Effector CD8-positive, alpha-beta T cell (primary cell): ENCODE data around the gene ACSS2.
"Not testable (repeated sequence)": the region's sequence is repeated elsewhere in the genome, so short reads cannot be mapped to it uniquely, and the experiment has no call there.

Experiments used
- DNase-seq: peaks from one replicate; lab custom pipeline; 2025; lab: John Stamatoyannopoulos, UW

ACSS2 gene

GRCh38 chr20:34874094-34874654, 2.2 kb upstream of the ACSS2 start:
- DNase-seq: peak; percentile 9

GRCh38 chr20:34875642-34876405, 588 bp upstream of the ACSS2 start:
- no peak for DNase-seq

- DNase-seq: no peak
Observed at GRCh38 chr20:34880215-34880850, 3.9 kb downstream of the ACSS2 start.

GRCh38 chr20:34880971-34881370, 4.6 kb downstream of the ACSS2 start:
- DNase-seq: not testable (repeated sequence)

DNA sequence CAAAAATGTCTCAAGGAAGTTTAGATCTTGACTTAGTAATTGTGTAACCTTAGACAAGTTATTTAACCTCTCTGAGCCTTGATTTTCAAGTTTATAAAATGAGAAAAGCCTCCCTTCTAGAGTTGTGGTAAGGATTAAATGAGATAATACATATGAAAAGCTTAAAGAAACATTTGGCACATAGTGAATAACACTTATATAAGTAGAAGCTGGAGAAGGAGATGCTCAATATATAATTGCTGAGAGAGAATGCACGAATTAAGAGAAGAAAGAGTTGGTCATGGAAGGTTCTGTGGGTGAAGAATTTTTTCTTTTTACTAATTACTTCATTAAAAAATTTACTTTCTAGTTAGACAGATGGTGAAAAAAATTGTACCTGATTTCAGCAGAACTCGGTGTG, 5.3 kb downstream of the ACSS2 start:
- DNase-seq: no peak

DNA sequence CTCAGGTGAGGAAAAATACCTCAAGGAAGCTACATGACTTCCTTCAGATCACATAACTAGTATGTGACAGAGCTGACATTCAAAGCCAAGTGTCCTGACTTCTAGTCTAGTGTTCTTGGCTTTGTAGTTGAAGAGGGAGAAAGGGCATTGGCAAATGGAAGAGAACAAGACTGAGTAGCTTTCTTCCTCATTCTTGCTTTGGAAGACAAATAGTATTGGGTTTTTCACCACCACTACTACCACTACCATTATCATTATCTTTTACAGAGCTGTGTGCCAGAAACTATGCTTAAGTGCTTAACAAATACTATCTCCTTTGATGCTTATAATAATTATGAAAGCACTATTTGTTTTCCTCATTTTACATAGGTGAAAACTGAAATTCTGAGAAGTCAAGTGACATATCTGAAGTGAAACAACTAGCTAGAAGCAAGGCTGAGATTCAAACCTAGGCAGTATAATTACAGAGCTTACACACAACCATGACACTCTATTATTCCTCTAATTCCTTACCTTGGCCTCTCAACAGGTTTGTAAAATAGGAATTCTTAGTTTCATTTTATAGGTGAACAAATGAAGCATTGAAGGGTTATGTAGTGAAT, 6.8 kb downstream of the ACSS2 start:
- no peak for DNase-seq

DNA sequence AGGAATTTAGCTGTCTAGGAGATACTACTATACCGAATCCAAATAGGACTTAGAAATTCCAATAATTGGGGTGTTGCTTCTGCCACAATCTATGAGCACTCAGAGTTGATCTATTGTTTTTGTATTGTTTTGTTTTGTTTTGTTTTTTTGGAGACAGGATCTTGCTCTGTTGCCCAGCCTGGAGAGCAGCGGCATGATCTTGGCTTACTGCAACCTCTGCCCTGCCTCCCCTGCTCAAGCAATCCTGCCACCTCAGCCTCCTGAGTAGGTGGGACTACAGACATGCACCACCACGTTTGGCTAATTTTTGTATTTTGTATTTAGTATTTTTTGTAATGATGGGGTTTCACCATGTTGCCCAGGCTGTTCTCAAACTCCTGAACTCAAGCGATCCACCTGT, 7.4 kb downstream of the ACSS2 start:
- no peak for DNase-seq

DNA sequence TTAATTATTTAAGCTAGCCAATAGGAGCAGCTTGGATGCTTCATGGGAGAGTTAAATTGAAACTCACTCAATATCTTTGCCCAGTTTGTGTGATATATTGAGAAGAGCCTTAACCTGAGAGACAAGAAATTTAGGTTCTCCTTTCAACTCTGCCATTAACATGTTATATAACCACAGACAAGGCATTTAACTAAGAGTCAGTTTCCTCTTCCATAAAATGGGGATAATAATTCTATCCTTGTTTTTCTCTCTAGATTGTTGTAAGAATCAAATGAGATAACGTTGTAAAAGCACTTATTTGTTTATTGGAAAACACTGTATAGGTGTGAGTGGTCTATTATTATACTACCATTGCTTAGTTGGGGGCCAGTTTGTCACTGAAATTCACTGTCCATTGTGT, 7.8 kb downstream of the ACSS2 start:
- no peak for DNase-seq

- no peak for DNase-seq
Observed at GRCh38 chr20:34886122-34886521, 9.7 kb downstream of the ACSS2 start.

DNA sequence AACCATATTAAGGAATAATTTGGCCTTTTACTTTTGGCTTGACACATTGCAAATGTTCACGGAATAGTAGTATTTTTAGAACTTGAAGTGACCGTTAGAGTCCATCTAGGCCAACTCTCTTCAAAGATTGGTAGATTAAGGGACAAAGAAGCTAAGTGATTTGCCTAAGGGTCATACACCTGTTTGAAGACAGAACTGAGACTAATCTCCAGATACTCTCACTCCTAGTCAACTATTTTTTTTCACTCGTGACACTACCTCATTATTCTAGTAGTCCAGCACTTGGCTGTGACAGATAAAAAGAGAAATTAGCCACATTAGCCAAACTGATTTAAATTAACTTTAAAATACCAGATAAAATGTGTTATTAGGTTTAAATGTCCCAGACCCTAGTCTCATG, 10.6 kb downstream of the ACSS2 start:
- no peak for DNase-seq

DNA sequence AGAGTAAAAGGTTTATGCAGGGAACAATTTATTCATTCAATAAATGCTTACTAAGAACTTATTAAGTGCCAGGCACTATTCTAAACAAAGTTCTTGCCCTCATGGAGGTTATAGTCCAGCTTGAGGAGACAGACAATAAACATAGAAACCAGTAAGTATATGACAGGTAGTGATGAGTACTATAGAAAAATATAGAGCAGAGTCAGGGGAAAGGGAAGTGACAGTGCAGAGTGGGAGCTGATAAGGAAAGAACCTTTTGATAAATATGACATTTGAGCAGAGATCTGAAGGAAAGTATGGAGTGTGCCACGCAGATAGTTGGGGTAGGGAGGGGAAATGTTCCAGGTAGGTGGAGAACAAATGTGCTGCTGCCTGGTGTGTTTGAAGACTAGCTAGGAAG, 12.1 kb downstream of the ACSS2 start:
- no peak for DNase-seq

- no peak for DNase-seq
Observed at GRCh38 chr20:34891166-34892062, 15.0 kb downstream of the ACSS2 start.

DNA sequence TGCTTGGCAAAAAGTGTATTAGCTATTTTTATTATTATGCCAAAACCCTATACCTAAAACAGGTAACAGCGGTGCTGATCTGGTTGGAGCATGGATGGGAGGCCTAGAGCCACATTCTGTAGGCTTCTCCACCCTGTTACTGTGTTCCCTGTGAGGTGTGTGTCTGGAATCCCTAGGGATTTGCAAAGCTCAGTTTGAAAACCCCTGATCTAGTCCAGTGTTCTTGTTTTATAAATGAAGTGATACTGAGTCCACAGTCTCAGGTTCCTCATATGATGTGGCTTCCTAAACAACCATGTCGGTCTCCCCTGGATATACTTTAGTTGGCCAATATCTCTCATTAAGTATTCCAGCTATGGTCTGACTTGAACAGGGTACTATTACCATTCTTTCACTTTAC, 16.3 kb downstream of the ACSS2 start:
- DNase-seq: no peak

DNA sequence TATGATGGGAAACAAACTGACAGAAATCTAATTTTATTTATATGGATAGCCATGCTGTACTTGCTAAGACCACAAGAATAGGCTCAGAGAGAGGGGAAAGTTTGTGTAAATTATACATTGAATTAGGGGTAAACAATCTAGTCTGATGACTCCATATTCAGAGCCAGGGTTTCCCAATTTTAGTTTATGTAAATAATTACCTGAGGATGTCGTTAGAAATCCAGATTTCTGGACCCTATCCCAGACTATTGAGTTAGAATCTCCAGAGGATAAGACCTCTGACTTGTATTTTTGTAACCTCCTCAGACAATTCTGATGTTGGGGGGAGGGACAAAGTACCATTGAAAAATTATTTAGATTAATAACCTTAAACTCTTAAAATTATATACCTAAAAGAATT, 18.3 kb downstream of the ACSS2 start:
- no peak for DNase-seq

GRCh38 chr20:34895465-34895864, 19.1 kb downstream of the ACSS2 start:
- no peak for DNase-seq

- DNase-seq: no peak
Observed at GRCh38 chr20:34896086-34896621, 19.7 kb downstream of the ACSS2 start.

- DNase-seq: not testable (repeated sequence)
Observed at GRCh38 chr20:34898129-34898528, 21.7 kb downstream of the ACSS2 start.

DNA sequence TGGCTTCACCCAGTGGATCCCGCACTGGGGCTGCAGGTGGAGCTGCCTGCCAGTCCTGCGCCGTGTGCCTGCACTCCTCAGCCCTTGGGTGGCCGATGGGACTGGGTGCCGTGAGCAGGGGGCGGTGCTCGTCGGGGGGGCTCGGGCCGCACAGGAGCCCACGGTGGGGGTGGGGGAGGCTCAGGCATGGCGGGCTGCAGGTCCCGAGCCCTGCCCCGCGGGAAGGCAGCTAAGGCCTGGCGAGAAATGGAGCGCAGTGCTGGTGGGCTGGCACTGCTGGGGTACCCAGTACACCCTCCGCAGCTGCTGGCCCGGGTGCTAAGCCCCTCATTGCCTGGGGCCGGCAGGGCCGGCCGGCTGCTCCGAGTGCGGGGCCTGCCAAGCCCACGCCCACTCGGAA, 22.3 kb downstream of the ACSS2 start:
- DNase-seq: not testable (repeated sequence)

DNA sequence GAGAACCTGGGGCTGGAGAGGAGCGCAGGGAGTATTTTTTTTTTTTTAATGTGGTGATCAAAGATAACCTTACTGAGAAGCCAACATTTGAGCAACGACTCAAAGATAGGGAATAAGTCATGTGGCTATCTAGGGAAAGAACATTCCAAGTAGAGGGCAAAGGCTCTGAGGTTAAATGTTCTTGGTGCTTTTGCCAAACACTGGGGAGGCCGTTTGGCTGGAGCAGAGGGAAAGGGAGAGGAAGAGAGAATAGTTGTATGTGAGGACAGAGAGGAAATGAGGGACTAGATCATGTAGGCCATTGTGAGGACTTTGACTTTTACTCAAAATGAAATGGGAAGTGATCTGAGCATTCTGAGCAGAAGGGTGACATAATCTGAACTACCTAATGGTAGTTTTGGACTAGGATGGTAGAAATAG, 27.8 kb downstream of the ACSS2 start:
- DNase-seq: no peak

GRCh38 chr20:34907616-34908469, 31.4 kb downstream of the ACSS2 start:
- no peak for DNase-seq

- DNase-seq: no peak
Observed at GRCh38 chr20:34915131-34915530, 38.7 kb downstream of the ACSS2 start.
